IgD-negative memory B cell (primary cell): Measurements from ENCODE around the gene GPR158. TPM values are rescaled to one million over a fixed set of nuclear protein-coding genes. Genes with fewer than 3 reads are reported as not detected.
A peak's percentile ranks its signal among the peaks of the same experiment; 100 is the strongest.

ENCODE experiments used
- H3K27ac Mint-ChIP-seq, 3 donors: one replicate each; pipeline ENCODE4 v1.8.0; 2020 to 2022; ENCODE audit warnings: mild to moderate bottlenecking in 3 of 3, mixed read lengths in 3 of 3, moderate library complexity in 1 of 3
- H3K27me3 Mint-ChIP-seq: one replicate; pipeline ENCODE4 v1.8.0; 2021; ENCODE audit warnings: mixed read lengths
- H3K36me3 Mint-ChIP-seq: one replicate; pipeline ENCODE4 v1.8.0; 2020; ENCODE audit warnings: mild to moderate bottlenecking, mixed read lengths
- H3K4me1 Mint-ChIP-seq, 3 donors: one replicate each; pipeline ENCODE4 v1.8.0; 2020 to 2022; ENCODE audit warnings: mixed read lengths in 3 of 3, mild to moderate bottlenecking in 1 of 3
- H3K4me3 Mint-ChIP-seq, 4 donors: one replicate each; pipeline ENCODE4 v1.8.0; 2020 to 2022; ENCODE audit warnings: mild to moderate bottlenecking in 4 of 4, mixed read lengths in 4 of 4, moderate library complexity in 3 of 4
- H3K9me3 Mint-ChIP-seq, 3 donors: one replicate each; pipeline ENCODE4 v1.8.0; 2020 to 2021; ENCODE audit warnings: mixed read lengths in 3 of 3, mild to moderate bottlenecking in 1 of 3
- polyA plus RNA-seq: library from polyadenylated mRNA; unstranded; fragments of 300-500 nt; fragmentation: Illumina TruSeq; gene quantifications from one replicate; pipeline ENCODE4 v1.2.3, GENCODE V29; 2021

GPR158 gene
- polyA plus RNA-seq, 1 donor from 2014 or later: not detected

DNA sequence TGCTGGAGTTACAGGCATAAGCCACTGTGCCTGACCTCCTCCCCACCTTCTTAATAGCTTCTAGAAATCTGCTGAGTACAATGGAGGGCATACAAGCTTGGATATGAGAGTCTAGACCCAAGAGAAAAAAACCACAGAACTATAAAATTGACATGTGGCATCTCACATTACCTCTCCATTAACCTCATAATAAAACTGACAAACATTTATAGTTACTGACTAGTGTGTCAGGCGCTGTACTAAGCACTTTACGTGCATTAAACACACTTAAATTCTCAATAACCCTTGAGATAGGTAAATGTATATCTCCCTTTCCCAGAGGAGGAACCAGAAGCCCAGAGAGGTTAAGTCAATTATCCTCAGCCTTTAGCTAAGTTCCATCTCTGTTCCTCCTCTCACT is 458.7 kb downstream of the GPR158 start:
- no peaks in the 10 kb centered on the region for H3K27me3 Mint-ChIP-seq
- H3K27ac Mint-ChIP-seq: peak overlapping the region in 1 of 3 donors; percentile 67
- no peaks in the 10 kb centered on the region for H3K4me1 Mint-ChIP-seq
- peaks cover 0 to 3% (median 2%) of the 10 kb centered on the region in 3 donors for H3K9me3 Mint-ChIP-seq
- no peaks in the 10 kb centered on the region for H3K36me3 Mint-ChIP-seq
- no peak overlapping the region for H3K4me3 Mint-ChIP-seq

DNA sequence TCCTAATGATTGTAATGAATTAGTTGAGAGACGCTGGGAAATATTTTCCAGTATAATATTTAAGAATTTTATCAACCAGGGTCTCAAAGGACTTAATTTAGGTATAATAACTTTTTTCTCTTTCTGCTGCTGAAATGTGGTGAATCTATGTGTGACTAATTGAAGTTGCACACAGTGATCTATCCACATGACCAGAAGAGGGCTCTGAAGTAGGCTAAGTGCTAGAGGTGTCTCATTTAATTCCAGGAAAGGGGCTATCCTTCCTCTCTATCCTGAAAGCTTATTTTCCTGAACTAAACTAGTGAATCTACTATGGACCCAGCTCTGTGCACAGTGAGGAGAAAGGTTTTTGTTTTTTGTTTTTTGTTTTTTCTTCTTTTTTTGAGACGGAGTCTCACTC is 464.8 kb downstream of the GPR158 start:
- Mint-ChIP-seq H3K9me3 (peaks cover 0 to 2% (median 0%) of the 10 kb centered on the region in 3 donors), H3K4me3 (no peak overlapping the region), H3K4me1 (no peaks in the 10 kb centered on the region), H3K27ac (no peak overlapping the region), H3K27me3 (peaks cover 1% of the 10 kb centered on the region), H3K36me3 (no peaks in the 10 kb centered on the region)

DNA sequence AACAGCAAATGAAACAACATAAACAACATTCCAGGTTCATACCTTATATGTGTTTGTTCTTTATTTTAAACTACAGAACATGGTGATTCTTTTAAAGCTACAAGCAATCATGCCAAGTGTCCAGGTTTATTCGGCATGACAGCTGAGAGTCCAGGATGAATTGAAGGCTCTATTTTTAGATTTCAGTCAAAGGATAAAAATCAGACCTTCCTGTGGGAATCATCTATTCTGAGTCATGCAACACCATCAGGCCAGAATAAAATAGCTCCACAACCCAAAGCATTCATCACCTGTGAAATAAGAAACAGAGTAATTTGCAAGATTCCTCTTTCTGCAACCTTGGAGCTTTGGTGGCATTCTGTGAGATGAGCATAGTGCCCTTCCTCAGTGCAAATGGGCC is 466.8 kb downstream of the GPR158 start:
- Mint-ChIP-seq H3K36me3 (no peaks in the 10 kb centered on the region), H3K27me3 (peaks cover 5% of the 10 kb centered on the region)

DNA sequence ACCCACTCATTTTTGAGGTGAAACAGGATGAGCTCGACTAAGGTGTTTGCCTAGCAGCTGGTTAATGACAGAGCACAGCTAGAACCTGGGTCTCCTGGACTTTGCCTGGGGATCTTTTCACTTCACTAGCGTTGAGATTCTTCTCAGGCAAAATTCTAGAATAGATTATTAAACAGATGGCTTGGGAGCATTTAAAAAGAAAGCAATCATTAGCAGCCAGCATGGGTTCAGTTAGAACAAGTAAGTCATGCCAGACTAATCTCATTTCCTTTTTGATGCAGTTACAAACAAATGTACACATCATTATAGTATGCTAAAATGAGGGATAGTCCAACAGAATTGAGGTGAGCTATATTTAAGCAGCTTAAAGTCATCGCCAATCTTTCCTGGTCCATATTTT is 467.9 kb downstream of the GPR158 start:
- Mint-ChIP-seq H3K36me3 (no peaks in the 10 kb centered on the region), H3K27ac (no peak overlapping the region), H3K27me3 (peaks cover 5% of the 10 kb centered on the region), H3K4me1 (no peaks in the 10 kb centered on the region), H3K9me3 (no peaks in the 10 kb centered on the region), H3K4me3 (no peak overlapping the region)

More for the DNA sequence above, 466.8 kb downstream of the GPR158 start:
- H3K4me1 Mint-ChIP-seq: no peaks in the 10 kb centered on the region
- no peak overlapping the region for H3K4me3 Mint-ChIP-seq
- no peak overlapping the region for H3K27ac Mint-ChIP-seq
- peaks cover 0 to 2% (median 0%) of the 10 kb centered on the region in 3 donors for H3K9me3 Mint-ChIP-seq

DNA sequence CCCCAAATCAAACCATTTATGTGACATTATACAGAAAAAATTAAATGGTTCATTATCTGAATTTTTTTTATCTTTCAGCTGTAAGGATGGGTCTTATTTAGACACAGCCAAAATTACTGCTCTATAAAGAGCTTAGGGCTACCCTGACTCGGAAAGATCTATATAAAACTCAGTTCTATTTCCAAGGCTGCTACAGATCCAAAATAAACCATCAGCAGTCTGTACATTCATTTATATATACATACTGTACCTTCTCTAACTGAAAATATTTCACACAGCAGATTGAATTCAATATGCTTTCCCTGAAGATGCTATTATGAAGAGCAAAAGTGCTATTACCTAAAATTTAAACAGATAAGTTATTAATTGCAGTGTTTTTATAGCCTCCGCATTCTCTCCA is 471.6 kb downstream of the GPR158 start:
- Mint-ChIP-seq H3K9me3 (peaks cover 0 to 2% (median 0%) of the 10 kb centered on the region in 3 donors), H3K27ac (no peak overlapping the region), H3K4me1 (peaks cover 0 to 1% (median 0%) of the 10 kb centered on the region in 3 donors), H3K27me3 (peaks cover 4% of the 10 kb centered on the region), H3K36me3 (no peaks in the 10 kb centered on the region), H3K4me3 (no peak overlapping the region)

GRCh38 chr10:25651534-25651933 is 476.7 kb downstream of the GPR158 start:
- Mint-ChIP-seq H3K9me3 (peaks cover 0 to 2% (median 0%) of the 10 kb centered on the region in 3 donors), H3K27me3 (no peaks in the 10 kb centered on the region), H3K27ac (no peak overlapping the region), H3K4me3 (no peak overlapping the region), H3K36me3 (no peaks in the 10 kb centered on the region), H3K4me1 (peaks cover 0 to 1% (median 0%) of the 10 kb centered on the region in 3 donors)

Other genes starting within 250 kb of the GPR158 start
- not detected for gene PRTFDC1, start 222.4 kb upstream of the GPR158 start, polyA plus RNA-seq
- gene ENKUR, start 158.8 kb upstream of the GPR158 start, polyA plus RNA-seq: 2.7 TPM
- gene THNSL1, start 158.4 kb upstream of the GPR158 start, polyA plus RNA-seq: 5.0 TPM